DOHH2 (cell line): ENCODE measurements around the gene KLHL14.
A peak's percentile ranks its signal among the peaks of the same experiment; 100 is the strongest.

Experiments
- H3F3A ChIP-seq: fragments of 200-600 bp; sonication (generic), shearing (Covaris generic); 2 replicates; pipeline ENCODE4 v1.6.0; 2016; ENCODE audit warnings: antibody characterized with exemption, mild to moderate bottlenecking; ENCODE audit not compliant: control insufficient read depth, insufficient read depth
- H3K27ac ChIP-seq: fragments of 200-600 bp; sonication (generic); 2 replicates; pipeline ENCODE4 v1.5.1; 2014; ENCODE audit warnings: low read depth, mild to moderate bottlenecking, low read length, moderate library complexity
- H3K27me3 ChIP-seq: fragments of 200-600 bp; sonication (generic); 2 replicates; pipeline ENCODE4 v1.6.1; 2014; ENCODE audit warnings: mild to moderate bottlenecking, low read length, mixed read lengths; ENCODE audit not compliant: control insufficient read depth
- H3K36me3 ChIP-seq: fragments of 200-600 bp; sonication (generic); 2 replicates; pipeline ENCODE4 v1.6.1; 2014; ENCODE audit warnings: mild to moderate bottlenecking, low read length, moderate library complexity, mixed read lengths; ENCODE audit not compliant: control insufficient read depth
- H3K4me1 ChIP-seq: fragments of 200-600 bp; sonication (generic); 2 replicates; pipeline ENCODE4 v1.6.1; 2014; ENCODE audit warnings: mild to moderate bottlenecking, low read length, mixed read lengths; ENCODE audit not compliant: control insufficient read depth
- H3K4me2 ChIP-seq: fragments of 200-600 bp; sonication (generic); 2 replicates; pipeline ENCODE4 v1.6.0; 2014; ENCODE audit warnings: mild to moderate bottlenecking, low read length, moderate library complexity
- H3K4me3 ChIP-seq: fragments of 200-600 bp; sonication (generic); 2 replicates; pipeline ENCODE4 v1.5.1; 2014; ENCODE audit warnings: mild to moderate bottlenecking, low read length, mixed read lengths
- H3K79me2 ChIP-seq: fragments of 200-600 bp; sonication (generic); 2 replicates; pipeline ENCODE4 v1.6.1; 2014; ENCODE audit warnings: mild to moderate bottlenecking, low read length, mixed read lengths; ENCODE audit not compliant: control insufficient read depth
- H3K9me2 ChIP-seq: fragments of 200-600 bp; sonication (generic); replicated peaks from 2 replicates; pipeline ENCODE4 v1.6.1; 2014; ENCODE audit warnings: mild to moderate bottlenecking, low read length, mixed read lengths; ENCODE audit not compliant: control insufficient read depth
- H3K9me3 ChIP-seq: fragments of 200-600 bp; sonication (generic); 2 replicates; pipeline ENCODE4 v1.6.1; 2014; ENCODE audit warnings: antibody characterized with exemption, low read length, mixed read lengths; ENCODE audit not compliant: control insufficient read depth, insufficient read depth
- H4K20me1 ChIP-seq: fragments of 200-600 bp; sonication (generic); 2 replicates; pipeline ENCODE4 v1.6.0; 2014; ENCODE audit warnings: low read depth, mild to moderate bottlenecking, antibody characterized with exemption, low read length, moderate library complexity; ENCODE audit not compliant: control insufficient read depth, insufficient read depth
- CTCF ChIP-seq: fragments of 200-600 bp; sonication (generic); IDR thresholded peaks from one replicate; pipeline ENCODE4 v1.5.1; 2014; ENCODE audit warnings: antibody characterized with exemption, mild to moderate bottlenecking, low read depth, low read length; ENCODE audit not compliant: poor library complexity, severe bottlenecking
- EZH2phosphoT487 ChIP-seq: fragments of 200-600 bp; sonication (generic); IDR thresholded peaks from 2 replicates; pipeline ENCODE4 v1.6.1; 2017; ENCODE audit warnings: borderline replicate concordance, mild to moderate bottlenecking, antibody characterized with exemption, low read length, moderate library complexity, mixed read lengths

KLHL14 gene

GRCh38 chr18:32767400-32767799, 5.4 kb downstream of the KLHL14 start:
- peaks cover 14% of the 10 kb centered on the region for H3F3A ChIP-seq
- peaks cover 84% of the 10 kb centered on the region for H3K79me2 ChIP-seq
- peaks cover 79% of the 10 kb centered on the region for H3K4me1 ChIP-seq
- no peaks in the 10 kb centered on the region for H3K27me3 ChIP-seq
- H3K9me2 ChIP-seq: no peaks in the 10 kb centered on the region
- H3K4me2 ChIP-seq: peak overlapping the region; percentile 97
- H3K4me3 ChIP-seq: peak overlapping the region; percentile 94
- no peak overlapping the region for H3K27ac ChIP-seq
- H4K20me1 ChIP-seq: no peaks in the 10 kb centered on the region
- no peaks in the 10 kb centered on the region for H3K9me3 ChIP-seq
- TF ChIP-seq EZH2phosphoT487 (no peak), CTCF (no peak)
- H3K36me3 ChIP-seq: peaks cover 26% of the 10 kb centered on the region

- Histone ChIP-seq H3K9me2 (no peaks in the 10 kb centered on the region), H3F3A (peaks cover 34% of the 10 kb centered on the region), H3K27ac (no peak overlapping the region), H3K4me2 (peak overlapping the region; percentile 27), H3K27me3 (no peaks in the 10 kb centered on the region), H3K79me2 (peaks cover 69% of the 10 kb centered on the region), H3K9me3 (no peaks in the 10 kb centered on the region), H3K36me3 (peaks cover 30% of the 10 kb centered on the region), H3K4me3 (0 out of 2 replicates have a peak overlapping the region, but pooled peaks have one; percentile 19), H4K20me1 (no peaks in the 10 kb centered on the region), H3K4me1 (peaks cover 95% of the 10 kb centered on the region)
- TF ChIP-seq EZH2phosphoT487 (no peak), CTCF (no peak)
These were observed 8.1 kb downstream of the KLHL14 start for GRCh38 chr18:32764611-32765244.

- Histone ChIP-seq H3K27me3 (no peaks in the 10 kb centered on the region), H3F3A (peaks cover 39% of the 10 kb centered on the region), H3K4me3 (no peak overlapping the region), H4K20me1 (no peaks in the 10 kb centered on the region), H3K27ac (no peak overlapping the region), H3K4me1 (peaks cover 97% of the 10 kb centered on the region), H3K9me2 (no peaks in the 10 kb centered on the region), H3K36me3 (peaks cover 34% of the 10 kb centered on the region), H3K9me3 (no peaks in the 10 kb centered on the region), H3K4me2 (peak overlapping the region; percentile 11; the same call in 1 of the 2 replicates), H3K79me2 (peaks cover 70% of the 10 kb centered on the region)
- TF ChIP-seq CTCF (no peak), EZH2phosphoT487 (no peak)
These were observed 9.5 kb downstream of the KLHL14 start for GRCh38 chr18:32763293-32763692.
